ENCODE measurements around the gene POF1B.

Gene POF1B

GRCh38 chrX:85243761-85244449, 135.6 kb downstream of the POF1B start, which contains the start of the genes SATL1 and ZNF711:
SATL1 (minus strand) TSS chrX:85243779; CDS start chrX:85108968, 134,811 bp downstream.
ZNF711 (plus strand) TSS chrX:85243991; CDS start chrX:85247573, 3,582 bp downstream.
- peak; percentile 3 for DNase-seq (ENCODE audit: low spot score)

GRCh38 chrX:85243155-85243554, 136.3 kb downstream of the POF1B start:
- DNase-seq (ENCODE audit: low spot score) = no peak
